HG03039 (cell line): ENCODE data around the gene SLC4A4.
"Not testable (repeated sequence)": the region's sequence is repeated elsewhere in the genome, so short reads cannot be mapped to it uniquely, and the experiment has no call there.

Experiments
- ATAC-seq: cut with Tn5 transposase; IDR thresholded peaks from one replicate; pipeline ENCODE4 v1.9.1; 2021; ENCODE audit warnings: mild to moderate bottlenecking, moderate library complexity; ENCODE audit not compliant: unreplicated experiment

The SLC4A4 gene

DNA sequence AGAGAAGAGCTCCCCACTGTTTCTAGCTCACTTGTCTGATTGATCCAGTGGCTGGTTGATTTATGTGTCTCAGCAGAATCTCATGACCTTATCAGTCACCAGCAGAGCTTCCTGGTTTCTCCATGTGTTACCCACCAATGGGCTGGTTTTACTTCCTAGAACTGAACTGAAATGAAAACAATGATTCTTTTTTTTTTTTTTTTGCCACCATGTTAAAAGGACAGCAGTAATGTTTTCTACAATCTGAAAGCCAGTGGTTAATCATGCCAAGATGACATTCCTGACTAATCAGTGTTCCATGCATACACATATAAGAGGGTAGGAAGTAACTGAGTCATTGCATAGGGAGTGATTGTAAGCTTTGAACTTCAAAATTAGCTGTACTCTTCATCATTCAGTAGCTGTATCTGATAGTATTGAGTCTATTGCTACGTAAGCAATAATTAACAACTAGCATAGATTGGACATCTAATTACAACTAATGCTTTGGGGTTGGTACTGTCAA is 67.7 kb downstream of the SLC4A4 start:
- no peak for ATAC-seq

DNA sequence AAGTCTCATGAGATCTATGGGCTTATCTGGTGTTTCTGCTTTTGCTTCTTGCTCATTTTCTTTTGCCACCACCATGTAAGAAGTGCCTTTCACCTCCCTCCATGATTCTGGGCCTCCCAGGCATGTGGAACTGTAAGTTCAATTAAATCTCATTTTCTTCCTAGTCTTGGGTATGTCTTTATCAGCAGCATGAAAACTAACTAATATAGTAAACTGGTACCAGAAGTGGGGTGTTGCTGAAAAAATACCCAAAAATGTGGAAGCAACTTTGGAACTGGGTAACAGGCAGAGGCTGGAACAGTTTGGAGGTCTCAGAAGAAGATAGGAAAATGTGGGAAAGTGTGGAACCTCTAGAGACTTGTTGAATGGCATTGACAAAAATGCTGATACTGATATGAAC is 70.1 kb downstream of the SLC4A4 start:
- ATAC-seq, result not testable (repeated sequence)

GRCh38 chr4:71411981-71412380 is 73.2 kb downstream of the SLC4A4 start:
- no peak for ATAC-seq

GRCh38 chr4:71415491-71415890 is 76.7 kb downstream of the SLC4A4 start:
- no peak for ATAC-seq

GRCh38 chr4:71417150-71417549 is 78.3 kb downstream of the SLC4A4 start:
- ATAC-seq, result no peak

DNA sequence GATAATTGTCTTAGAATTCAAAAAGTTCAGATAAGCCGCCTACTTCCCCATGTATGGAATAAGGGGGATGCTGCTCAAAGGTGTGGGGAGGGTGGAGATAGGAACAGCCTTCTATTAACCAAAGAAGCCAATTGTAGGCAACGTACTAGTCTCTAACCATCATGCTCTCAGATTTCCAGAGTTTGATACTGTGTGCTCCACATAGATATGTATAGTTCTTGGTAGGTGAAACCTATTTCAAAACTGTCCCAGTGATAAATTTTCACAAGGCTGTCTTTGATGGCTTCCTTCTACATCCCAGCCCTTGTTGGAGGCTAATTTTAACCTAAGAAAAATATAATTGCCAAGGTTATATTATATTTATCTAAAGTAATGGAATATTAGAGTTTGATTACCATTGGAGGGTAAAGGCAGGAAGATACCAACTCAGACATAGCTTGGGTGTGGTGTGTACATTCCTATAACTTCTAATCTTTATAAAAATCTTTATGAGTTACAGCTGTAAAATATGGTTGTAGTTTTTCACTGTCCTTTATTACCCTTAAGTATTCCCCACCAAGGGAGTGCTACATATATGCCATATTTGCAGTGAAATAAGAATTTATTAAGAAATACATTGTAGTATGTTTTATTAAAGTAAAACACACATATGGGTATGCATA is 87.7 kb downstream of the SLC4A4 start:
- ATAC-seq, result no peak

DNA sequence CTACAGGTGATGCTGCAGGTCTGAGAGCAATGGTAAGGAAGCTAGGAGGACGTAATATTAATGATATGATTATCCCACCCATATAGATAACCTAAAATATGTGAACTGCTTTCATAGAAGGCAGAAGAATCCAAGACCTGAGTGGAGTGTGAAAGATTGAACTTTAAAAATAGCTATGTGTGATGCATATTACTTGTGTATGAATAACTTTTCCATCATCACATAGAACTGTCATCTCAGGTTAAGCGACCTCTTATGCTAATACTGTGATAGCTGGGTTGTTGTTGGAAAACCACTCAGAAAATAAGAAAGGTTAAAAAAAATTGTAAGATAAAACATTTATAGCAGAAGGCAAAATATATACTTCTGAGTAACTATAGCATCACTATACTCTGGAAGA is 90.3 kb downstream of the SLC4A4 start:
- ATAC-seq, result no peak

GRCh38 chr4:71429962-71430361 is 91.1 kb downstream of the SLC4A4 start:
- no peak for ATAC-seq

DNA sequence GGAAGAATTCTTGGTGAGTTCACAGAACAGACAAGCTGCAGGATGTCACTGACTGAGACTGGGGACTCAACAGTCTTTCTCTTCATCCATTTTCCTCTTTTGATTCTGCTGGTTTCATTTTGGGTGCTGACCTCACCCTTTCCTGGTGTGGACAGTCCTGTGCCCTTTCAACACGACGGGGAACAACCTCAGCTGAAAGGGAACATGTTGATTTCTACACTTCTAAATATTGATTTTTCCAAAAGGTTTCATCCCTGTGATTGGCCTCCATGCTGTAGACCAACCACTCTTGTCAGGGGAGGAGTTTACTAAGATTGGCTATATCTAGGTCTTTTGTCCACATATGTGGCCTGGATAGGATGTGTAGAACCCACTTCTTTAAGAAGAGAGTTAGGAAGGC is 91.8 kb downstream of the SLC4A4 start:
- no peak for ATAC-seq

DNA sequence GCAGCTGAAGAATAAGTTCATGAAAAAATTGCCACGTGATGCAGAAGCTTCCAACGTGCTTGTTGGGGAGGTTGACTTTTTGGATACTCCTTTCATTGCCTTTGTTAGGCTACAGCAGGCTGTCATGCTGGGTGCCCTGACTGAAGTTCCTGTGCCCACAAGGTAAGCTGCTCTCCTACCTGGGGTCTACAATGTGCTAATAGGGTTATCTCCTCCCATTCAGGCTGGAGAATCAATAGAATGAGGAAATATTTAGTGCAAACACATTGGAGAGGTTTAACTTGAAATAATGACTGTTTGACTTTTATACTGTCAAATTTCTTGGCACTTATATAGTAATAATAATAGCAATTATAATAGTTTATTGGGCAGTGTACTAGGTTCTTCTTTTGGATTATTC is 101.8 kb downstream of the SLC4A4 start:
- ATAC-seq, result no peak

DNA sequence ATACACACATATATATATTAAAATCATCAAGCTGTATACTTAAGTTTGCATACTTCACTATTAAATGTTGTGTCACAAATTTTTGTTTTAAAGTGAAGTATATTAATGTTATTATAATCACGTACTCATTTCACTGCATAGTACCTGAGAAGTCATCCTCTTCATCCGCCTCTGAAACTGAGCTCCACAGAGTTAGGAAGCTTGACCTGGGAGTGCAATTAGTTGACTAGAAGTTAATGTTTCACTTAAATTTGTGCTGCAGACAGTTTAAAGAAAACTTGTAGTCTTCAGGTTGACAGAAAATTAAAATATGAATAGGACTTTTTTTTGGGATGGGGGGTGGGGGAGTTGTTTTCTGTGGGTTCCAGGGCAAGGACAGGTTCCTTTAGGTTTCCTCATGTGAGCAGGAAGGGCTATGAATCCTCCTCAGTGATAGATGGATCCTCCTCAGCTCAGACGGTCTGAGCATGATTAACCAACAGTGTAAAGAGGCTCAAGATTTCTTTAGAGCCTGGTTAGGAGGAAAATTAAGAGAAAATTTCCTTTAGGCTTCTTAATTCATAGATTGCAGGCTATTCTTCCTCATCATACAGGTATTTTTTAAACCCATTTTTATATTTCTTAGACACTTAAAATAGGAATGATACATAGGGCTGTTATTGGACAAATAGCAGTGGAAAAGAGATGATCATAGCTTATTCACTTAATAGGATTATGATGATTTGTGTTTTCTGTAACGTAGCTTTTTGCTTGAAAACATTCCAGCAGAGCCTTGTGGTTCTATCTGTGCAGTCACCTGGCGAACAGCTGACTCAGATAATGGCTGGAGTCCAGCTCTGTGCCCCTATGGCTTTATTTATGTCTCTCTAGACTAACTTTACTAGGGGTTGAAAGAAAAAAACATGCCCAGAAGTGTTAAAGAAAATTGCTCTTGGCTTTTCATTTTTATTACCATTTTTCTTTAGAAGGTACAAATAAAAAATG is 102.7 kb downstream of the SLC4A4 start:
- ATAC-seq, result no peak

GRCh38 chr4:71442336-71442735 is 103.5 kb downstream of the SLC4A4 start:
- no peak for ATAC-seq

DNA sequence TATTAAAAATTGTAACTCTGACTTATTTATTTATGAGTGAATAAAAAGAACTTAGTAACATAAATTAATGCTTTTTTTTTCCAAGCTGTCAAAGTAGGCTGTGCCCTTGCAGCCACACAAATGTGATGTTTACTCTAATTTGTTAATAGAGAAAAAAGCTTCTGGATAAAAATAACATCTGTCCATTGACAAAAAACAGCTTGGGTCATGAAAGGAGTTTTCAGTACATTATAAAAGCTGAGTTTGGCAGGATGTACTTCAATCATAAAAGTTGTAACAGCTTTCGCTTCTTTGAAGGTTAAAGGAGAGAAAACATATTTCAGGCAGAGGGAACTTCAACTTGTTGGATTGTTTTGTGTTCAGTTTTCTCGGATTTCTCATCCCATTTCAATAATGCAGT is 105.6 kb downstream of the SLC4A4 start:
- no peak for ATAC-seq

DNA sequence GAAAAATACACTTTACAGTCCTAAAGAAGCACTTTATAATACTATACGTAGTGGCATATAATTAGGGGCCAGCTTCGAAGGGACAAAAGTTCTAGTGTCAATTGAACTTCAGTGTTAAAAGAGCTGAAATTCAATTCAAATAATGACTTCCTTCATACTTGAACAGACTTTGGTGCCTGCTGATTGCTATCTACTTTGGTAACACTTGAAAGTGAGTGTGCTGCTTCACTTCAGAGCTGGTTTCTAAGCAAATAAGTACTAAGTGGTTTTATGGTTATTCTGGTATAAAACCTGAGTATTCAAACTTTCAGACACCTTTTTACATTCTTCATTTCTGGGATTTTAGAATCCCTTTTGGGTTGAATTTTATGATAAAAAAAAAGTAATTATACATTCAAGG is 107.0 kb downstream of the SLC4A4 start:
- no peak for ATAC-seq

DNA sequence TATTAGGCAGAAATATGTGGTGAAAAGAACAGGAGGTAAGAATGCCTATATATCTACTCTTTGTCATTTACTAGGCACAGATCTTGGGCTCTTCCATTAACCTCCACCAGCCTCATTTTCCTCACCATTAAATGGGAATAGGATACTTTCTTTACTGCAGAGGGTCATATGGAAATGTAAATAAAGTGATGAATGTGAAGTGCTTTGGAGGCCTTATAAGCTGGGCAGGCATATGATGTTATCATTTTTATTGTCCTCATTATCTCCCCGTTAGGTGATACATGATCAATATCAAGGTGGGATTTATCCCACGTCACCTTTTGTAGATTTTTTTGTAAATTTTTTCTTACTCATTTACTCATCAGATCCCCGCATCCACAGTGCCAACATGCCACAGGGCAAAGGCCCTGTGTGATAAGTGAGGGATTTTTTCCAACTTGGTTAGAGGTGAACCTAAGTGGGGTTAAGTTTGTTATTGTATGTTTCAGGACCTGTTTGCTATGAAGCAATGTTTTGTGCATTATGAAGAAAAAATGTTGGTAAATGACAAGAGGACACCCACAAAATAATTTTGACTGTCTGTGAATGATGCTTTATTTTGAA is 107.8 kb downstream of the SLC4A4 start:
- no peak for ATAC-seq

DNA sequence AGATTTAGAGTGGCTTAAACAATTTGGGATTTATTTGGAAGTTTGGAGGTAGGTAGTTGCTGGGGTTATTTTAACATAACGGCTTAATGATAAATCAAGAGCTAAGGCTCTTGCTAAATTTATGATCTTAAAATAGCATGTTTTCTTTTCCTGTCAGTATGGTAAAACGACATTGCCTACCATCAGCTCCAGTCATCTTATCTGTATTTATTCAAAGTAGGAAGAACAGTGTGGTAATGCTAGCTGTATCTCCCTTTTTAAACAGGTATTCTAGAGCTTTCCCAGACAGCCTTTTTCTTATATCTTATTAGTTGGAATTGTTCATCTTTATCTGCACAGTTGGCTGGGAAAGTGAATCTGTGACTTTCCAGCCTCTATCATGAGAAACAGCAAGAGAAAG is 110.2 kb downstream of the SLC4A4 start:
- no peak for ATAC-seq

- ATAC-seq, result no peak
Observed at GRCh38 chr4:71449878-71450277, 111.1 kb downstream of the SLC4A4 start.

GRCh38 chr4:71453531-71453930 is 114.7 kb downstream of the SLC4A4 start:
- no peak for ATAC-seq

DNA sequence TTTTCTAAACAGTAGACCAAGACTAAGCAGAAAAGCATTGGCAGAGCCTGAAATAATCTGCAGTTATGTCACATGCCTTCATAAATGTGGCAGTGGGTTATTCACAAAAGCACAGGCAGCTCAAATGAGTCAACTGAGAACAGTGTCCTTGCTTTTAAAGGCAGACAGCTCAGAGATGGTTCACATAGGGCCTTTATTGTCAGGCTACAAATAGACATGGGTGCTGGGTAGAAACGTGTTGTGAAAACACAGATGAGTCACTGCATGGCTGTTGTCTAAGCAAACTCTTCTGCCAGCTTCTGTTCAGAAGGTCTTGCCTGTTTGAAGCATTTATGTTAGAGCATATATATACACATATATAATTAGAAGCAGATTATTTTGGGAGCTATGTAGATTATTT is 118.0 kb downstream of the SLC4A4 start:
- ATAC-seq, result no peak

DNA sequence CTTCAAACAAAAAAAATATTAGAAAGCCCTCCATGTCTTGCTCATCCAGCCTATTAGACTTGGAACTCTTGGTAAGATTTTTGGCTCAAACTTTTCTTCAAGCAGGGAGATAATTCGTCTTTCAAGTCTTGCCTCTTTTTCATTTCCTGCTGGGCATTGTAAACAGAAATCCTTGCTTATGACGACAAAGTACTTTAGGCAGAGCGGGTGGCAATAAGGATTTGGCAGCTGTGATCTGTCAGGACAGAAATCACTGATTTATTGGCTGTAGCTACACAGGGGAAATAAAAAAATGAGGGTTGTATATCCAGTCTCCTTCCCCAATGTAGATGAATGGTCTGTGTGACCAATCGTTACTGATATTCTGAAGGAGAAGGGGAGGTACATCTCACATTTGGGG is 121.6 kb downstream of the SLC4A4 start:
- no peak for ATAC-seq

- no peak for ATAC-seq
Observed at GRCh38 chr4:71461422-71461821, 122.6 kb downstream of the SLC4A4 start.

- no peak for ATAC-seq
Observed at GRCh38 chr4:71466775-71467174, 128.0 kb downstream of the SLC4A4 start.
